Measurements from ENCODE around the gene ETNPPL.

Gene ETNPPL

DNA sequence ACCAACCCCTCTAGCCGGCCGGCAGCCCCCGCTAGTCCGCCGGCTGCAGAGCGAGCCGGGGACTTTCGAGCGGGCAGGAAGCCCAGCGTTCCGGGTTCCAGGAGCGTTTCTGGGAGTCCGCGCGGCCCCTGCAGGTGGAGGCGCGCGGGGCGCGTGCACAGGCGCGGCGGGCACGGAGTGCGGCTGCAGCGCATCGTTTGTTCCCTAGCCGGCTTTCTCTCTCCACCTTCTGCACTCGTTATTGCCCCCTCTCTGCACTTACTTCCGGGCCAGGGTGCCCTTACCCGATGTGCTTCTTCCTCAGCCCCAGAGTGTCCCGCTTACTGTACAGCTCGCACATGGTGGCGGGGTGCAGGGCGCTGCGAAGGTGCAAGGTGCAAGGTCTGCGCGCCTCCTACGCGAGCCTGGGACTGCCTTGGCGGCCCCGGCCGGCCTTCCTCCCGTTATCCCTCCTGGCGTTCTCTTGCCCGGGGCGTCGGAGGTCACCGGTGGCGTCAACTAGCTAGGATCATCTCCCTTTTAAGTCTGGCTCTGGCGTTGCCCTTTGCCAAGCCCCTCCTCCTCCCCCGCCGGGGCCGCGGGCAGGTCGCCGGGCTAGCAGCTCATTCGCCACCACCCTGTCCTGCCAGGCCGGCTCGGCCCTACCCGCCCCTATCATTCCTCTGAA lies at the start of gene ETNPPL:
ETNPPL (minus strand) TSS at position 495 of the 667 bp plus-strand sequence; CDS start at position 340, 155 bp downstream.
- DNase-seq (ENCODE audit: extremely low read depth in 1 of 2, low read depth in 1 of 2) = no peak

DNA sequence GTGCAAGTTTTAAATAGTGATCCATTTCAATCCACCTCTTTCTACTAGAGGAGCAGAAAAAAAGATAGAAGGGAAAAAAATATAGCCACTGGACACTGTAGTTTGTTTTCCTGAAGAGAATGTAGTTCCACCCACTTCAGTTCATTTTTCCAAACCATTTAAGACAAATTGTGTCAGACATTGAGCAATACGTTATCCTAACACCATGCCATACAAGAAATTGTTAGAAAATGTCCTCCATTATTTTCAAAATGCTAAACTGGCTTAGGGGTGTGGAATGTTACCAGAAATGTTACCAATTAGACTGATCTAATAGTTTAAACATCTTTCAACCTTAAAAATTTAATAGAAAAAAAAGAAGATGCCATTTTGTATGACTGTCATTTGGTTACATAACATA lies 48.6 kb upstream of the ETNPPL start:
- DNase-seq (ENCODE audit: extremely low read depth in 1 of 2, low read depth in 1 of 2) = no peak

DNA sequence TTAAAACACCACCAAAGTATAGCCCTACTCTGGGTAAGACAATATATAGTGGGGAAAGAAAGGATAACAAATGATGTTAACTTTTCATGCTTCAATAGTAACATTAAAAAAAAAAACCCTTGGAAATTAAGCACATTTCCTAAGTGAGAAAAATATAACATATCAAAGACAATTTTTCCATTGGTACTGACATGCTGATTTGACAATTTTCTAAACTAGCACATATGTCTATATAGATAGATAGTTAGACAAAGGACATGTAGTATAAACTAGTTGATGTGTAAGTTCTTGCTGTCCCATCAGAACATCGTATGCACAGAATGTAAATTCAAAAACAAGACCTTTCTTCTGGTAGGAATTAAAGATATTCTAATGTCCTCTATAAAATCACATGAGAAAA lies 47.2 kb upstream of the ETNPPL start:
- no peak for DNase-seq (ENCODE audit: extremely low read depth in 1 of 2, low read depth in 1 of 2)

GRCh38 chr4:108804648-108805273 lies 41.9 kb upstream of the ETNPPL start:
- DNase-seq (ENCODE audit: extremely low read depth in 1 of 2, low read depth in 1 of 2) = no peak

DNA sequence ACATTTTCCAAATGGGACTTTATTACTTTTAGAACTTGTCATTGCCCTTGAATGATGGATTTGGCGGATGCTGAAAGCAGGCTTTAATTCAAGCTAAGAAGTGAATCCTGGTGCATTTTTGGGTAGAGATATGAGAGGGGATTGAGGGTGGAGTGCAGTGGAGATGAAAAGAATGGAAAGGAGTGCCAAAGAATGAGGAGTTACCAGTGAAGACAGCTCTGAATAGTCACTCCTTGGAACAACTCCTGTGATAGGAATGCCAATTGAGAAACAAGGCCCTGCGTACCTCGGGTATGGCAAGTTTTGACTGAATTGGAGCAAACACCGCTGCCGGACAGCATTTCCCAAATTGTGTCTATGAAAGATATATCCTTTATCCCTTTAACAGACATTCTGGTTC lies 36.5 kb upstream of the ETNPPL start:
- DNase-seq (ENCODE audit: extremely low read depth in 1 of 2, low read depth in 1 of 2) = no peak

- DNase-seq (ENCODE audit: extremely low read depth in 1 of 2, low read depth in 1 of 2) = no peak
Observed at GRCh38 chr4:108796173-108796572, 33.3 kb upstream of the ETNPPL start.

- DNase-seq (ENCODE audit: extremely low read depth in 1 of 2, low read depth in 1 of 2) = no peak
Observed at GRCh38 chr4:108795733-108796132, 32.9 kb upstream of the ETNPPL start.

- no peak for DNase-seq (ENCODE audit: extremely low read depth in 1 of 2, low read depth in 1 of 2)
Observed at GRCh38 chr4:108794136-108794535, 31.3 kb upstream of the ETNPPL start.

- no peak for DNase-seq (ENCODE audit: extremely low read depth in 1 of 2, low read depth in 1 of 2)
Observed at GRCh38 chr4:108793415-108793814, 30.6 kb upstream of the ETNPPL start.

DNA sequence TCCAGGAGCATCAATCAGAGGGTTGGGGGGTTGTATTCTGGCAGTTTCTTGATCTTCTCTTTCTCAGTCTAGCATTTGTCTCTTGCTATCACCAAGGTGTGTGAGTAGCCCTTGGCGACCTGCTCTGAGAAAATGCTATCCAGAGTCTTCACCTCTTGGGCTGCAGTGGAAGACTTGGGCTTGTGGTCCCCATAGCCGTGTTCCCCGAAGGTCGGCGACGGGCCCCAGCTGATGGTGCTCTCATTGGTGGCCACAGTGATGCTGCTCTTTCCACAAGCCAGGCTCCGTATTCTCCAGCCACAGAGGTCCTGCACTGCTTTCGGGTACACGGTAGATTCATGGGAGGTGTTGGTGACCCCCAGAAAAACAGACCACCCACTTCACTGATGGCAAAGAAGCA lies 25.9 kb upstream of the ETNPPL start:
- DNase-seq (ENCODE audit: extremely low read depth in 1 of 2, low read depth in 1 of 2) = no peak

DNA sequence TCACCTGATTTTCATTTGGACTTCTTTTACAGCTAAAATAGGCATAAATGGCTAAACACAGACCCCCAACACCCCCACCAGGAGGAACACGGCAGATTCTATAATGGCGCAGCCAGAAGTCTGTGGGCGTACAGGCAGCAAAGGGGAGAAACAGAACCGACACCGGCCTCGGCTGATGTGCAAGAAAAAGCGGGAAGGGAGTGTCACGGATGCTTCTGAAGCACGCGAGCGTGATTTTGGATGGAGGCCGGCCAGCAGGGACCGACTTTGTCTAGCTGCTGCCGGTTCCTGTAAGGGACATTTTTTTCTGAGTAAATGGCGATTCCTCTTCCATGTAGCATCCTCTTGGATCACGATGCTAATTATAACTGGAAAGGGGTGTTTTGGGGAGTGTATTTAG lies 24.9 kb upstream of the ETNPPL start:
- no peak for DNase-seq (ENCODE audit: extremely low read depth in 1 of 2, low read depth in 1 of 2)

GRCh38 chr4:108787106-108787505 lies 24.3 kb upstream of the ETNPPL start:
- DNase-seq (ENCODE audit: extremely low read depth in 1 of 2, low read depth in 1 of 2) = no peak

- no peak for DNase-seq (ENCODE audit: extremely low read depth in 1 of 2, low read depth in 1 of 2)
Observed at GRCh38 chr4:108786351-108786750, 23.5 kb upstream of the ETNPPL start.

GRCh38 chr4:108783665-108784463 lies 21.0 kb upstream of the ETNPPL start:
- no peak for DNase-seq (ENCODE audit: extremely low read depth in 1 of 2, low read depth in 1 of 2)

GRCh38 chr4:108779958-108780357 lies 17.1 kb upstream of the ETNPPL start:
- no peak for DNase-seq (ENCODE audit: extremely low read depth in 1 of 2, low read depth in 1 of 2)

GRCh38 chr4:108777388-108777787 lies 14.5 kb upstream of the ETNPPL start:
- no peak for DNase-seq (ENCODE audit: extremely low read depth in 1 of 2, low read depth in 1 of 2)

DNA sequence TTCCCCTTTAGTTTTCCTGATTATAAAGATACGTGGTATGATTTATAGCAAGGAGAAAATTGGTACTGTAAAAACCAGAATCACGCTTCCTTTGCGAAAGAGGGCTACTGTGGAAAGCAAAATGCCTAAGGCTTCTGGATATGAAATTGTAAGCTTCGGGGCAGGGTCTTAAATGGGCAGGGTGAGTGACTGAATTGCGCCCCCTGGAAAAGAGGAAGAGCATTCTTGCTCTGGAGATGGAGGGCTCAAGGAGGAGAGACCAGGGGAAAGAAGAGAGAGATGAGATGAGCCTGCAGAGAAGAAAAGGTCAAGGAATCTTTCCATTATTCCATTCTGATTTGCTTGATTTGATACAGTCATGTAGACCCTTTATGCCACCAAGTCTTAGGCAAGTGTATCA lies 13.1 kb upstream of the ETNPPL start:
- DNase-seq (ENCODE audit: extremely low read depth in 1 of 2, low read depth in 1 of 2) = no peak

DNA sequence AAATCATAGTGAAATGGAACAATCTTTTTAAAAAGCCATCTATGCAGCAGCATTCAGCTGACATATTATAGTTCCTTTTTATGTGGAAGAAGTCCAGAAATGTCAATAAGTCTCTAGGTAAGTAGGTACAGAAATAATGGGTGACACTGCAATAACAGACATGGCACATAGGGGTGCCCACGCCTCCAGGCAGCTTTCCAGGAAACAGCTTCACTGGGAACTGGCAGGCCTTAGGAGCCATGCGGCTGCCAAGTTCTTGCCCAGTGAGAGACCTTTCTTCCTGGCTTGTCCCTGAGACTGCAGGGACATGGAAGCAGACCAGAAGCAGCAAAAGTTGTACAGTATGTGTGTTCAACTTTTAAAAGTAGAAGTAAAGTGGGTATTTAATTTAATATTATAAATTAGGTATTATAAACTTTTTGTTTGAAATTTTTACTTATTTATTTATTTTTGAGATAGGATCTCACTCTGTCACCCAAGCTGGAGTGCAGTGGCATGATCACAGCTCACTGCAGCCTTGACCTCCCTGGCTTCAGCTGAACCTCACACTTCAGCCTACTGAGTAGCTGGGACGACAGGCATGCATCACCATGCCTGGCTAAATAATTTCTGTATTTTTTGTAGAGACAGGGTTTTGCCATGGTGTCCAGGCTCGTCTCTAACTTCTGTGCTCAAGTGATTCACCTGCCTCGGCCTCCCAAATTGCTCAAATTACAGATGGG lies 12.1 kb upstream of the ETNPPL start:
- DNase-seq (ENCODE audit: extremely low read depth in 1 of 2, low read depth in 1 of 2) = no peak

- no peak for DNase-seq (ENCODE audit: extremely low read depth in 1 of 2, low read depth in 1 of 2)
Observed at GRCh38 chr4:108772402-108772801, 9.5 kb upstream of the ETNPPL start.

DNA sequence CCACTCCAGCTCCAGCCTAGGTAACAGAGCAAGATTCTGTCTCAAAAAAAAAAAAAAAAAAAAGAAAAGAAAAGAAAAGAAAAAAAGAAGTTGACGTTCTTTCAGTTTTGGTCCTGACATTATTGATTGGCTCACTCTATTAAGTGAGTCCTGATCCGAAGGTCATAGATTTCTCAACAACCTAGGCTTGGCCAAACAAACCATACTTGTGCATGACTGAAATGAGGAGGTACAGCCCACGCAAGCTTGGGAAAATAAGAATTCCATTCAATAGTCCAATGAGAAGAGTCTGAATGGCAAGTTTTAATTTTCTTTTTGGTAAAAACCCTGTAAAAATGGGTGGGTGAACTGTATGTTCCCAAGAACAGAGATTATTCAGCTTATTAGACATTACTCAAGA lies 3.2 kb upstream of the ETNPPL start:
- no peak for DNase-seq (ENCODE audit: extremely low read depth in 1 of 2, low read depth in 1 of 2)

DNA sequence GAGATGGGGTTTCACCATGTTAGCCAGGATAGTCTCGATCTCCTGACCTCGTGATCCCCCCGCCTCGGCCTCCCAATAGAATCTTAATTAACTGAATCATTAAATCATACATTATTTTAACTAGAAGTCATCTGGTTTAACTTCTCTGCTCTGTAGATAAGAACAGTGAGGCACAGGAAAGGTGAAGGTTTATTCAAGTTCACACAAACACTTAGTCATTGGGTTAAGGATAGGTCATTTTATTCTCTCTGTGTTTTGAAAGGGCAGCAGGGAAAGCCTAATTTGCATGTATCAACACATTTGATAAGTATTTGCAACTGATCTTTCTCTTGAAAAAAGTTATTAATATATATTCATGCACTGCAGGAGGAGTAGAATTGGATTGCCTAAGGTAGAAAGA lies 1.1 kb upstream of the ETNPPL start:
- DNase-seq (ENCODE audit: extremely low read depth in 1 of 2, low read depth in 1 of 2) = no peak

Data from activated CD8-positive, alpha-beta memory T cell treated with anti-CD3 and anti-CD28 coated beads for 1 hour (primary cell).